Peyer's patch (tissue), 4 donors: ENCODE results near the gene SLC26A11. TPM values are rescaled to one million over a fixed set of nuclear protein-coding genes. Genes with fewer than 3 reads are reported as not detected.

Source experiments
- DNase-seq, 3 donors: peaks; one replicate each; pipeline ENCODE4 v3.0.0-alpha.2; 2017 to 2019
- H3K27ac ChIP-seq, 4 donors: fragments of 200-600 bp; sonication (generic); one replicate each; pipeline ENCODE4 v1.5.1; 2016 to 2019
- H3K27me3 ChIP-seq, 2 donors: fragments of 200-600 bp; sonication (generic); one replicate each; pipeline ENCODE4 v1.5.1; 2019
- H3K36me3 ChIP-seq, 3 donors: fragments of 200-600 bp; sonication (generic); one replicate each; pipeline ENCODE4 v1.5.1; 2016 to 2019
- H3K4me1 ChIP-seq, 4 donors: fragments of 200-600 bp; sonication (generic); one replicate each; pipeline ENCODE4 v1.5.1; 2016 to 2019
- H3K4me3 ChIP-seq, 4 donors: fragments of 200-600 bp; sonication (generic); 1 replicate in 3 of 4; 2 replicates in 1 of 4; pipeline ENCODE4 v1.5.1; 2016 to 2019; ENCODE audit warnings: mild to moderate bottlenecking in 1 of 4
- H3K9me3 ChIP-seq, 4 donors: fragments of 200-600 bp; sonication (generic); one replicate each; pipeline ENCODE4 v1.5.1; 2016 to 2019; ENCODE audit warnings: mild to moderate bottlenecking in 1 of 4
- POLR2A ChIP-seq, 2 donors: fragments of 450-650 bp; IDR thresholded peaks; one replicate each; pipeline ENCODE4 v1.5.1; 2017; ENCODE audit warnings: antibody characterized with exemption in 2 of 2, mild to moderate bottlenecking in 2 of 2, moderate library complexity in 2 of 2
- total RNA-seq, 4 donors: library from RNA; depleted of rRNA; stranded (reverse); fragments of >200 nt; gene quantifications; one replicate each; pipeline ENCODE4 v1.1.0, GENCODE V29; 2016
- TF ChIP-seq, protein P1 (sequence below), 6 experiments: fragments of 450-650 bp in 4 of 6; fragments of 200-600 bp in 2 of 6; sonication (generic) in 1 of 6; IDR thresholded peaks; one replicate each; pipeline ENCODE4 v1.5.1; 2017 to 2019; ENCODE audit warnings: antibody characterized with exemption in 6 of 6, mild to moderate bottlenecking in 3 of 6, moderate library complexity in 1 of 6

Gene SLC26A11
- total RNA-seq, 4 donors from 2014 or later: 28.1 to 42.9 (median 33.1) TPM

- Histone ChIP-seq H3K36me3 (no peaks in the 10 kb centered on the region), H3K27ac (peak overlapping the region; percentile 85 to 99 (median 94)), H3K9me3 (no peaks in the 10 kb centered on the region), H3K4me3 (peak overlapping the region; percentile 62 to 90 (median 86)), H3K27me3 (no peaks in the 10 kb centered on the region), H3K4me1 (peaks cover 3 to 42% (median 15%) of the 10 kb centered on the region in 4 donors)
- peak in 1 of 2 donors; percentile 7 for TF ChIP-seq POLR2A (IDR thresholded peaks at IDR 0.05)
- TF ChIP-seq, protein P1, sequence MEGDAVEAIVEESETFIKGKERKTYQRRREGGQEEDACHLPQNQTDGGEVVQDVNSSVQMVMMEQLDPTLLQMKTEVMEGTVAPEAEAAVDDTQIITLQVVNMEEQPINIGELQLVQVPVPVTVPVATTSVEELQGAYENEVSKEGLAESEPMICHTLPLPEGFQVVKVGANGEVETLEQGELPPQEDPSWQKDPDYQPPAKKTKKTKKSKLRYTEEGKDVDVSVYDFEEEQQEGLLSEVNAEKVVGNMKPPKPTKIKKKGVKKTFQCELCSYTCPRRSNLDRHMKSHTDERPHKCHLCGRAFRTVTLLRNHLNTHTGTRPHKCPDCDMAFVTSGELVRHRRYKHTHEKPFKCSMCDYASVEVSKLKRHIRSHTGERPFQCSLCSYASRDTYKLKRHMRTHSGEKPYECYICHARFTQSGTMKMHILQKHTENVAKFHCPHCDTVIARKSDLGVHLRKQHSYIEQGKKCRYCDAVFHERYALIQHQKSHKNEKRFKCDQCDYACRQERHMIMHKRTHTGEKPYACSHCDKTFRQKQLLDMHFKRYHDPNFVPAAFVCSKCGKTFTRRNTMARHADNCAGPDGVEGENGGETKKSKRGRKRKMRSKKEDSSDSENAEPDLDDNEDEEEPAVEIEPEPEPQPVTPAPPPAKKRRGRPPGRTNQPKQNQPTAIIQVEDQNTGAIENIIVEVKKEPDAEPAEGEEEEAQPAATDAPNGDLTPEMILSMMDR (IDR thresholded peaks at IDR 0.05): no peak
- no peak for DNase-seq
Measured at GRCh38 chr17:80259457-80260068, 39.3 kb downstream of the SLC26A11 start.

- Histone ChIP-seq H3K4me1 (peaks cover 3 to 42% (median 15%) of the 10 kb centered on the region in 4 donors), H3K27me3 (no peaks in the 10 kb centered on the region), H3K27ac (peak overlapping the region; percentile 85 to 99 (median 94)), H3K9me3 (no peaks in the 10 kb centered on the region), H3K4me3 (peak overlapping the region; percentile 62 to 90 (median 86)), H3K36me3 (no peaks in the 10 kb centered on the region)
- DNase-seq: peak; percentile 64 to 83 (median 82)
- TF ChIP-seq POLR2A (IDR thresholded peaks at IDR 0.05): peak in 1 of 2 donors; percentile 57
- TF ChIP-seq, protein P1 (IDR thresholded peaks at IDR 0.05): no peak
Measured at GRCh38 chr17:80260069-80260535, 39.9 kb downstream of the SLC26A11 start.

- H3K27me3 ChIP-seq: no peaks in the 10 kb centered on the region
- H3K4me3 ChIP-seq: peak within 1 kb of the TSS; percentile 90 to 100 (median 94)
- TF ChIP-seq, protein P1 (IDR thresholded peaks at IDR 0.05): no peak
- peak; percentile 54 to 75 for TF ChIP-seq POLR2A (IDR thresholded peaks at IDR 0.05)
- peak within 1 kb of the TSS; percentile 99 to 100 (median 100) for H3K27ac ChIP-seq
- peak; percentile 61 to 85 (median 83) for DNase-seq
- H3K9me3 ChIP-seq: no peaks in the 10 kb centered on the region
- H3K36me3 ChIP-seq: peaks cover 0 to 6% (median 0%) of the 10 kb centered on the region in 3 donors
- H3K4me1 ChIP-seq: peaks cover 3 to 37% (median 18%) of the 10 kb centered on the region in 4 donors
Measured at GRCh38 chr17:80260791-80261158, 40.5 kb downstream of the SLC26A11 start, which contains the start of gene RNF213. RNF213 (plus strand) TSS chr17:80260852; CDS start chr17:80263682, 2,830 bp downstream.

DNA sequence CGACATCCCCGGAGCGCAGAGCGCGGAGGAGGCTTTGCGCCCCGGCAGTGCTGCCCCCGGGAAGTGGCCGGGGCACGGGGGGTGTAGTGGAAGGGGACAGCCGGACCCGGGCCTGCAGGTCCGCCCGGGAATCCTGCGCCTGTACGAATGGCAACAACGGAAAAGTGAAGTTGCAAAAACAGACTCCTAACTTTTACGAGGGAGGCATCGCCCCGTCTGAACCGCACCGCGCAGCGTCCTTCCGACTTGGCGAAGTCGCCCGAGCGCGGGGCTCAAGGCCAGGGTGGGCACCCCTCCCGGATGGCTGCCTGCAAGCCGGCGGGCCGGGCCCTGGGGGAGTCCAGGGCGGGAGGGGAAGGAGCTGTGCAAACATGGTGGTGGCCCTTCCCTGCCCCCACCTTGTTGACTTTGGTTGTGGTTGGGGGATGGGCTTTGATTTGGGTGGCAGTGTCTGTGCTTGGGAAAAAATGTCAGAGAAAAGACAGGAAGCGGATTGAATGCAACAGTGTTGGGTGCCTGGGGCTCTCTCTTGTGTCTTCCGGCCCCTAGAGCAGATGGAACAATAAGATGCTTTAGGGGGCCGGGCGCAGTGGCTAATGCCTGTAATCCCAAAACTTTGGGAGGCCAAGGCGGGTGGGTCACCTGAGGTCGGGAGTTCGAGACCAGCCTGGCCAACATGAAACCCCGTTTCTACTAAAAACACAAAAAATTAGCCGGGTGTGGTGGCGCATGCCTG lies 41.1 kb downstream of the SLC26A11 start:
- peak; percentile 69 to 84 (median 75) for DNase-seq
- Histone ChIP-seq H3K4me3 (peak overlapping the region; percentile 90 to 100 (median 94)), H3K36me3 (peaks cover 0 to 10% (median 0%) of the 10 kb centered on the region in 3 donors), H3K27me3 (no peaks in the 10 kb centered on the region), H3K4me1 (peaks cover 3 to 37% (median 20%) of the 10 kb centered on the region in 4 donors), H3K9me3 (no peaks in the 10 kb centered on the region), H3K27ac (peak overlapping the region; percentile 99 to 100 (median 100))
- peak in 1 of 2 donors; percentile 6 for TF ChIP-seq POLR2A (IDR thresholded peaks at IDR 0.05)
- TF ChIP-seq, protein P1 (IDR thresholded peaks at IDR 0.05): no peak

- no peaks in the 10 kb centered on the region for H3K9me3 ChIP-seq
- peak overlapping the region; percentile 90 to 100 (median 94) for H3K4me3 ChIP-seq
- no peak for DNase-seq
- H3K27ac ChIP-seq: peak overlapping the region; percentile 99 to 100 (median 100)
- peaks cover 0 to 14% (median 0%) of the 10 kb centered on the region in 3 donors for H3K36me3 ChIP-seq
- TF ChIP-seq, protein P1 (IDR thresholded peaks at IDR 0.05): no peak
- no peak for TF ChIP-seq POLR2A (IDR thresholded peaks at IDR 0.05)
- peaks cover 3 to 37% (median 20%) of the 10 kb centered on the region in 4 donors for H3K4me1 ChIP-seq
- H3K27me3 ChIP-seq: no peaks in the 10 kb centered on the region
Measured at GRCh38 chr17:80261895-80262279, 41.7 kb downstream of the SLC26A11 start.
